B cell (primary cell): ENCODE results near the gene BAZ1B.

Experiments used
- EZH2 ChIP-seq: IDR thresholded peaks from 2 replicates; pipeline ENCODE4 v1.6.1; 2012; ENCODE audit warnings: borderline replicate concordance, low read depth, mild to moderate bottlenecking, moderate library complexity, low read length; ENCODE audit not compliant: insufficient read depth, poor library complexity, severe bottlenecking
- TF ChIP-seq, protein P1 (sequence below): fragments of 200-600 bp; IDR thresholded peaks from one replicate; pipeline ENCODE4 v1.8.0; 2022; ENCODE audit warnings: antibody characterized with exemption, mild to moderate bottlenecking

- TF ChIP-seq, protein P1, sequence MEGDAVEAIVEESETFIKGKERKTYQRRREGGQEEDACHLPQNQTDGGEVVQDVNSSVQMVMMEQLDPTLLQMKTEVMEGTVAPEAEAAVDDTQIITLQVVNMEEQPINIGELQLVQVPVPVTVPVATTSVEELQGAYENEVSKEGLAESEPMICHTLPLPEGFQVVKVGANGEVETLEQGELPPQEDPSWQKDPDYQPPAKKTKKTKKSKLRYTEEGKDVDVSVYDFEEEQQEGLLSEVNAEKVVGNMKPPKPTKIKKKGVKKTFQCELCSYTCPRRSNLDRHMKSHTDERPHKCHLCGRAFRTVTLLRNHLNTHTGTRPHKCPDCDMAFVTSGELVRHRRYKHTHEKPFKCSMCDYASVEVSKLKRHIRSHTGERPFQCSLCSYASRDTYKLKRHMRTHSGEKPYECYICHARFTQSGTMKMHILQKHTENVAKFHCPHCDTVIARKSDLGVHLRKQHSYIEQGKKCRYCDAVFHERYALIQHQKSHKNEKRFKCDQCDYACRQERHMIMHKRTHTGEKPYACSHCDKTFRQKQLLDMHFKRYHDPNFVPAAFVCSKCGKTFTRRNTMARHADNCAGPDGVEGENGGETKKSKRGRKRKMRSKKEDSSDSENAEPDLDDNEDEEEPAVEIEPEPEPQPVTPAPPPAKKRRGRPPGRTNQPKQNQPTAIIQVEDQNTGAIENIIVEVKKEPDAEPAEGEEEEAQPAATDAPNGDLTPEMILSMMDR = no peak
- no peak for TF ChIP-seq EZH2
These were observed 4.7 kb downstream of the BAZ1B start for GRCh38 chr7:73517241-73517995.
